PC-3 (cell line): ENCODE measurements around the gene ZNF774. TPM values are rescaled to one million over a fixed set of nuclear protein-coding genes. Genes with fewer than 3 reads are reported as not detected.

Source experiments
- ATAC-seq: fragments of 200-7000 bp; cut with Tn5 transposase; 2 replicates; pipeline ENCODE4 v1.9.1; 2020; ENCODE audit warnings: mild to moderate bottlenecking, moderate library complexity
- BruUV-seq: library from RNA; stranded (reverse); fragments of 400-500 nt; replicated peaks from 2 replicates; lab custom pipeline; 2021; lab: Mats Ljungman, UMichigan
- CTCF ChIA-PET: fragments of 300-600 bp; sonication (Branson Sonifier 250); formaldehyde crosslinking; loops from one replicate; lab custom pipeline; 2022; ENCODE audit warnings: antibody characterized with exemption; lab: Charles Lee
- POLR2A ChIA-PET: fragments of 300-600 bp; sonication (Branson Sonifier 250); formaldehyde crosslinking; loops from one replicate; lab custom pipeline; 2022; ENCODE audit warnings: antibody characterized with exemption; ENCODE audit not compliant: unreplicated experiment; lab: Charles Lee
- DNase-seq: peaks from one replicate; pipeline ENCODE4 v3.0.0-alpha.2; 2015
- H2AFZ ChIP-seq: fragments of 300-600 bp; sonication (generic); 2 replicates; pipeline ENCODE4 v1.6.0; 2016; ENCODE audit warnings: antibody characterized with exemption, low read length
- H3F3A ChIP-seq: fragments of 300-600 bp; sonication (generic); one replicate; pipeline ENCODE4 v1.6.0; 2017; ENCODE audit warnings: antibody characterized with exemption, low read length, control low read depth, mild to moderate bottlenecking; ENCODE audit not compliant: unreplicated experiment
- H3K27ac ChIP-seq: fragments of 300-600 bp; sonication (generic); 2 replicates; pipeline ENCODE4 v1.5.1; 2016; ENCODE audit warnings: mild to moderate bottlenecking, low read length
- H3K27me3 ChIP-seq: fragments of 300-600 bp; sonication (generic); 2 replicates; pipeline ENCODE4 v1.6.1; 2016; ENCODE audit warnings: low read length, mixed read lengths
- H3K36me3 ChIP-seq: fragments of 300-600 bp; sonication (generic); 2 replicates; pipeline ENCODE4 v1.6.1; 2016; ENCODE audit warnings: low read depth, mixed run types, low read length, mixed read lengths
- H3K4me1 ChIP-seq: fragments of 300-600 bp; sonication (generic); 2 replicates; pipeline ENCODE4 v1.5.1; 2016; ENCODE audit warnings: low read length; ENCODE audit not compliant: insufficient read depth
- H3K4me2 ChIP-seq: fragments of 300-600 bp; sonication (generic); 2 replicates; pipeline ENCODE4 v1.6.0; 2016; ENCODE audit warnings: low read length
- H3K4me3 ChIP-seq: fragments of 300-600 bp; sonication (generic); 2 replicates; pipeline ENCODE4 v1.5.1; 2016; ENCODE audit warnings: mild to moderate bottlenecking, low read length, mixed read lengths
- H3K79me2 ChIP-seq: fragments of 300-600 bp; sonication (generic); 2 replicates; pipeline ENCODE4 v1.6.1; 2017; ENCODE audit warnings: low read length, mixed read lengths
- H3K9ac ChIP-seq: fragments of 300-600 bp; sonication (generic); 2 replicates; pipeline ENCODE4 v1.6.0; 2016; ENCODE audit warnings: mild to moderate bottlenecking, low read length
- H3K9me2 ChIP-seq: fragments of 300-600 bp; sonication (generic); replicated peaks from 2 replicates; pipeline ENCODE4 v1.6.1; 2016; ENCODE audit warnings: mixed run types, low read length, mixed read lengths
- H3K9me3 ChIP-seq: fragments of 300-600 bp; sonication (generic); 2 replicates; pipeline ENCODE4 v1.6.1; 2016; ENCODE audit warnings: low read length, mixed read lengths
- H4K20me1 ChIP-seq: fragments of 300-600 bp; sonication (generic); 2 replicates; pipeline ENCODE4 v1.6.1; 2016; ENCODE audit warnings: low read length, mixed read lengths
- EZH2 ChIP-seq: fragments of 300-600 bp; sonication (generic); IDR thresholded peaks from one replicate; pipeline ENCODE4 v1.6.1; 2017; ENCODE audit warnings: antibody characterized with exemption, mild to moderate bottlenecking, low read length; ENCODE audit not compliant: unreplicated experiment
- EZH2phosphoT487 ChIP-seq: fragments of 300-600 bp; sonication (generic); IDR thresholded peaks from 2 replicates; pipeline ENCODE4 v1.6.1; 2018; ENCODE audit warnings: mild to moderate bottlenecking, antibody characterized with exemption, low read length, borderline replicate concordance
- intact Hi-C: fragments of 100-400 bp; cut with micrococcal nuclease; formaldehyde crosslinking; loops from 2 replicates; pipeline ENCODE4 v1.9.0; 2023
- total RNA-seq: library from RNA; depleted of rRNA; stranded (reverse); fragments of >200 nt; gene quantifications from 2 replicates; pipeline ENCODE4 v1.2.3, GENCODE V29; 2014
- TF ChIP-seq, protein P1 (sequence below): fragments of 300-600 bp; sonication (generic); conservative IDR thresholded peaks from 2 replicates; pipeline ENCODE4 v1.5.1; 2017; ENCODE audit warnings: antibody characterized with exemption, low read depth, mild to moderate bottlenecking, low read length

The ZNF774 gene
- total RNA-seq, 1 experiment from 2014 or later: 1.9 TPM

DNA sequence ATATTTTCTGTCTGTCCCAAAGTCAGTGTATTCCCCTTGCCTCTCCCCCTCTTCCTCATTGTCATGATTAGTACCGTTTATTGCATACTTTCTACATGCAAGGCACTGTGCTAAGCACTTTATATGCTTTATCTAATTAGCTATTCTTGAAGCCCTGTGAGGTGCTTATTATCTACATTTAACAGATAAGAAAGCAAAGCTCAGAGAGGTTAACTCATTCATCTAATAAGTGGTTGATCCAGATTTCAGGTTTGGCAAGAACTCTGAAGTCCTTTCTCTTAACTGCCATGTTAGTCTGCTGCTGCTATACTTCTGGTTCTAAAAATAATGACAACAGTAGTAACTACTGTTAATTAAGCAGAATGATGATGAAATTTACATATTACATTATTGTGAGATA, 49.4 kb downstream of the ZNF774 start:
- no TSS peak for BruUV-seq
- Histone ChIP-seq H3K4me3 (peak overlapping the region; percentile 33; the same call in 1 of the 2 replicates), H3K4me1 (peaks cover 45% of the 10 kb centered on the region), H3K79me2 (peaks cover 93% of the 10 kb centered on the region), H3K27me3 (no peaks in the 10 kb centered on the region), H3K9ac (peak overlapping the region; percentile 26), H3K36me3 (no peaks in the 10 kb centered on the region; the same call in 1 of the 2 replicates), H4K20me1 (peaks cover 9% of the 10 kb centered on the region; the same call in 1 of the 2 replicates), H3K4me2 (peak overlapping the region; percentile 77), H3K27ac (peak overlapping the region; percentile 78), H2AFZ (no peak overlapping the region), H3K9me2 (no peaks in the 10 kb centered on the region), H3F3A (peaks cover 28% of the 10 kb centered on the region), H3K9me3 (no peaks in the 10 kb centered on the region)
- TF ChIP-seq EZH2phosphoT487 (no peak), EZH2 (no peak)
- TF ChIP-seq, protein P1, sequence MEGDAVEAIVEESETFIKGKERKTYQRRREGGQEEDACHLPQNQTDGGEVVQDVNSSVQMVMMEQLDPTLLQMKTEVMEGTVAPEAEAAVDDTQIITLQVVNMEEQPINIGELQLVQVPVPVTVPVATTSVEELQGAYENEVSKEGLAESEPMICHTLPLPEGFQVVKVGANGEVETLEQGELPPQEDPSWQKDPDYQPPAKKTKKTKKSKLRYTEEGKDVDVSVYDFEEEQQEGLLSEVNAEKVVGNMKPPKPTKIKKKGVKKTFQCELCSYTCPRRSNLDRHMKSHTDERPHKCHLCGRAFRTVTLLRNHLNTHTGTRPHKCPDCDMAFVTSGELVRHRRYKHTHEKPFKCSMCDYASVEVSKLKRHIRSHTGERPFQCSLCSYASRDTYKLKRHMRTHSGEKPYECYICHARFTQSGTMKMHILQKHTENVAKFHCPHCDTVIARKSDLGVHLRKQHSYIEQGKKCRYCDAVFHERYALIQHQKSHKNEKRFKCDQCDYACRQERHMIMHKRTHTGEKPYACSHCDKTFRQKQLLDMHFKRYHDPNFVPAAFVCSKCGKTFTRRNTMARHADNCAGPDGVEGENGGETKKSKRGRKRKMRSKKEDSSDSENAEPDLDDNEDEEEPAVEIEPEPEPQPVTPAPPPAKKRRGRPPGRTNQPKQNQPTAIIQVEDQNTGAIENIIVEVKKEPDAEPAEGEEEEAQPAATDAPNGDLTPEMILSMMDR: no peak
- ChIA-PET CTCF (interaction anchor here (1.3 kb wide), 1 partner anchor 81 kb away, joined by 4 read pairs; no protein-coding TSS in a partner anchor), POLR2A (no interaction called here)
- DNase-seq: no peak
- intact Hi-C loops: loop anchor here (5.0 kb wide), 3 partner anchors 39 to 239 kb away; no protein-coding TSS in a partner anchor
- ATAC-seq: no peak

DNA sequence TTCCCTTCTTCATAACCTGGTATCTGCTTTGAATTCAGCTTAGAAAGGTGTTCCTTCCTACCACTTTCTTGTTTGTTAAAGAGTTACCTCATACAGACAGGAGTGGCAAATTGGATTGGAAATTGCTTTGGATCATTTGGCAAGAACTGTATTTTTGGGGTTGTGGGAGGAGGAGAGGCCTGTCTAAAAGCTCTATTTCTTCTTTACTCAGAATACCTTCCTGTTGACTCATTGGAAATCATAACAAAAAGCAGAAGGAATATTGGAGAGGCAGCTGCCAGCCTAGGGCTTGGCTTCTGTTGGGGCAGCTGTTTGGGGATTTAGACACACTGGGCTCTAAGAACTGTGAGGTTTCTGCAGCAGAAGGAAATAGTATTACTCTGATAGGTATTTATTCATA, 50.1 kb downstream of the ZNF774 start:
- TF ChIP-seq EZH2phosphoT487: no peak
- TF ChIP-seq, protein P1: no peak
- TF ChIP-seq EZH2: no peak
- Histone ChIP-seq H3K9me2 (no peaks in the 10 kb centered on the region), H3K36me3 (no peaks in the 10 kb centered on the region; the same call in 1 of the 2 replicates), H3K4me3 (peak overlapping the region; percentile 33; the same call in 1 of the 2 replicates), H3K27ac (peak overlapping the region; percentile 78), H4K20me1 (peaks cover 14% of the 10 kb centered on the region), H3K4me2 (peak overlapping the region; percentile 77), H3K9ac (peak overlapping the region; percentile 26), H3K9me3 (no peaks in the 10 kb centered on the region), H3K4me1 (peaks cover 50% of the 10 kb centered on the region), H3F3A (peaks cover 28% of the 10 kb centered on the region), H3K79me2 (peaks cover 93% of the 10 kb centered on the region), H2AFZ (no peak overlapping the region), H3K27me3 (no peaks in the 10 kb centered on the region)
- POLR2A ChIA-PET: interaction anchor here (0.5 to 0.6 kb wide), 3 partner anchors 14 to 169 kb away, joined by 3 to 10 read pairs (median 4); partner anchors contain the start of genes CIB1 and IQGAP1
- CTCF ChIA-PET: interaction anchor here (1.3 kb wide), 1 partner anchor 82 kb away, joined by 4 read pairs; no protein-coding TSS in a partner anchor
- intact Hi-C loops: loop anchor here (2.0 to 5.0 kb wide), 4 partner anchors 13 to 240 kb away; partner anchors contain the start of gene IQGAP1
- ATAC-seq: peak; percentile 81
- BruUV-seq: no TSS peak
- peak; percentile 92 for DNase-seq

DNA sequence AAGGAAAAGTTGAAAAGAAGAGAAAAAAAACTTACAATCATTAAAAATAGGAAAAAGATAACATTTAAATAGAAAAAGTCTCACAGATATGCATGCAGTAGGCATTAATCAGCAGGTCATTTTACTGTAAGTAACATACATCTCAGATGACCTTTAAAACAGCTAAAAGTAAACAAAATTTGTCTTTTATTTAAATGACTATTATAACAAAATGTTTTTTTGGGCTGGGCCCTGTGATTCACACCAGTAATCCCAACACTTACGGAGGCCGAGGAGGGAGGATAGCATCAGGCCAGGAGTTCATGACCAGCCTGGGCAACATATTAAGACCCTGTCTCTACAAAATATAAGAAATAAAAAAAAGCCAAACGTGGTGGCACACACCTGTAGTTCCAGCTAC, 50.7 kb downstream of the ZNF774 start:
- Histone ChIP-seq H3K79me2 (peaks cover 94% of the 10 kb centered on the region), H3K27ac (peak overlapping the region; percentile 78), H3K27me3 (no peaks in the 10 kb centered on the region), H3F3A (peaks cover 28% of the 10 kb centered on the region), H3K9me2 (no peaks in the 10 kb centered on the region), H3K36me3 (no peaks in the 10 kb centered on the region; the same call in 1 of the 2 replicates), H2AFZ (no peak overlapping the region), H3K9ac (peak overlapping the region; percentile 14; the same call in 1 of the 2 replicates), H3K9me3 (no peaks in the 10 kb centered on the region), H3K4me1 (peaks cover 51% of the 10 kb centered on the region), H4K20me1 (peaks cover 16% of the 10 kb centered on the region), H3K4me3 (peak overlapping the region; percentile 28; the same call in 1 of the 2 replicates), H3K4me2 (peak overlapping the region; percentile 77)
- intact Hi-C loops: loop anchor here (2.0 to 5.0 kb wide), 4 partner anchors 14 to 240 kb away; partner anchors contain the start of gene IQGAP1
- no TSS peak for BruUV-seq
- ChIA-PET POLR2A (no interaction called here), CTCF (interaction anchor here (1.3 kb wide), 1 partner anchor 83 kb away, joined by 4 read pairs; no protein-coding TSS in a partner anchor)
- peak; percentile 43 for DNase-seq
- peak; percentile 39 for ATAC-seq
- no peak for TF ChIP-seq EZH2
- TF ChIP-seq, protein P1: no peak
- no peak for TF ChIP-seq EZH2phosphoT487
